Bronchial epithelial cell (primary cell): ENCODE data around the gene SMIM24. TPM values are rescaled to one million over a fixed set of nuclear protein-coding genes. Genes with fewer than 3 reads are reported as not detected.
A peak's percentile ranks its signal among the peaks of the same experiment; 100 is the strongest.

Experiments used
- DNase-seq: peaks from one replicate; pipeline ENCODE4 v3.0.0-alpha.2; 2010; ENCODE audit warnings: low read depth
- FAIRE-seq: peaks from 2 replicates; lab custom pipeline; 2011; peaks lifted over from hg19 to GRCh38; lab: Jason Lieb, UNC
- H3K27me3 ChIP-seq: 2 replicates; pipeline ENCODE4 v1.5.1; 2011; ENCODE audit warnings: low read length; ENCODE audit not compliant: control insufficient read depth, insufficient read depth
- H3K36me3 ChIP-seq: 2 replicates; pipeline ENCODE4 v1.5.1; 2011; ENCODE audit warnings: low read length; ENCODE audit not compliant: control insufficient read depth, insufficient read depth
- H3K4me3 ChIP-seq: 2 replicates; pipeline ENCODE4 v1.5.1; 2011; ENCODE audit warnings: mild to moderate bottlenecking, low read depth, low read length, control low read depth
- total RNA-seq: library from RNA; depleted of rRNA; stranded (reverse); fragments of >200 nt; gene quantifications from 2 replicates; pipeline ENCODE4 v1.2.1, GENCODE V29; 2014
- TF ChIP-seq, protein P1 (sequence below): IDR thresholded peaks from 2 replicates; pipeline ENCODE4 v1.5.1; 2011; ENCODE audit warnings: mild to moderate bottlenecking, moderate library complexity, low read length, control low read depth, inconsistent platforms; ENCODE audit not compliant: insufficient read depth, severe bottlenecking

SMIM24 gene
- total RNA-seq, 1 donor from 2014 or later, result not detected

GRCh38 chr19:3526507-3527237 lies 46.3 kb upstream of the SMIM24 start:
- no peak overlapping the region for H3K4me3 ChIP-seq
- TF ChIP-seq, protein P1, sequence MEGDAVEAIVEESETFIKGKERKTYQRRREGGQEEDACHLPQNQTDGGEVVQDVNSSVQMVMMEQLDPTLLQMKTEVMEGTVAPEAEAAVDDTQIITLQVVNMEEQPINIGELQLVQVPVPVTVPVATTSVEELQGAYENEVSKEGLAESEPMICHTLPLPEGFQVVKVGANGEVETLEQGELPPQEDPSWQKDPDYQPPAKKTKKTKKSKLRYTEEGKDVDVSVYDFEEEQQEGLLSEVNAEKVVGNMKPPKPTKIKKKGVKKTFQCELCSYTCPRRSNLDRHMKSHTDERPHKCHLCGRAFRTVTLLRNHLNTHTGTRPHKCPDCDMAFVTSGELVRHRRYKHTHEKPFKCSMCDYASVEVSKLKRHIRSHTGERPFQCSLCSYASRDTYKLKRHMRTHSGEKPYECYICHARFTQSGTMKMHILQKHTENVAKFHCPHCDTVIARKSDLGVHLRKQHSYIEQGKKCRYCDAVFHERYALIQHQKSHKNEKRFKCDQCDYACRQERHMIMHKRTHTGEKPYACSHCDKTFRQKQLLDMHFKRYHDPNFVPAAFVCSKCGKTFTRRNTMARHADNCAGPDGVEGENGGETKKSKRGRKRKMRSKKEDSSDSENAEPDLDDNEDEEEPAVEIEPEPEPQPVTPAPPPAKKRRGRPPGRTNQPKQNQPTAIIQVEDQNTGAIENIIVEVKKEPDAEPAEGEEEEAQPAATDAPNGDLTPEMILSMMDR, result peak; percentile 18
- DNase-seq, result no peak
- H3K27me3 ChIP-seq, result no peaks in the 10 kb centered on the region
- H3K36me3 ChIP-seq, result peaks cover 48% of the 10 kb centered on the region
- no peak for FAIRE-seq

- TF ChIP-seq, protein P1, result no peak
- Histone ChIP-seq H3K27me3 (no peaks in the 10 kb centered on the region), H3K36me3 (peaks cover 43% of the 10 kb centered on the region), H3K4me3 (no peak overlapping the region)
- FAIRE-seq (no peak), DNase-seq (no peak)
Observed at GRCh38 chr19:3524904-3525451, 44.7 kb upstream of the SMIM24 start.

DNA sequence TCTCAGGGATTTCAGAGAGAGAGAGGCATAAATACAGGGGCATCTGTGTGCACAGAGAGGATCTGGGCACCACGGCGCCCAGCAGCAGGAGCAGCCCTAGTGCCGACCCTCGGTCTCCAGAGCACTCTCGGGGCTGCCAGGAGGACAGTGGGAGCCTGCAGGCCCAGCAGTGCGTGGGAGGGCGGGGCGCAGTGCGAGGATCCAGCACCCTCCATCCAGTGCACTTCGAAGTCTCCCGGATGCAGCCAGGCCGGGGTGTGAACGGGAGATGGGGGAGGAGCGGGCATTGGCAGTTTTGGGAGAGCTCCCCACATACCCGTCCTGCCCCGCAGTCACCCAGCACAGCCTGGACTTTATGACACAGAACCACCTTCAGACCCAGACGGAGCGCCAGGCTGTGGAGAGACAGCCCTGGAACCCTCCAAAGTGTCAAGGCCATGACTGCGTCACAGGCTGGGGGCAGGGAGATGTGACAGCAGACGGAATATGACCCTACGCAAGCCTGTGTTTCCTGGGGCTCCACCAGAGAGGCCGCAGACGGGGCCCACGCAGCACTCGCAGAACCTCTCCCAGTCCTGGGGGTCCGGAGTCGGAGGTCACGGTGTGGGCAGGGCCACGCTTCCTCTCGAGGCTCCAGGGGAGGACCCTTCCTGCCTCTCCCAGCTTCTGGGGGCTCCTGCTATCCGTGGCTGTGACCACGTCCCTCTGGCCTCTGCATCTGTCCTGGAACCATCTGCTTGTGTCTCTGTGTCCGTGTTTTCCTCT lies 43.9 kb upstream of the SMIM24 start:
- TF ChIP-seq, protein P1, result no peak
- no peaks in the 10 kb centered on the region for H3K27me3 ChIP-seq
- H3K36me3 ChIP-seq, result peaks cover 46% of the 10 kb centered on the region
- DNase-seq, result no peak
- no peak overlapping the region for H3K4me3 ChIP-seq
- FAIRE-seq, result no peak

GRCh38 chr19:3523361-3524077 lies 43.2 kb upstream of the SMIM24 start:
- FAIRE-seq, result no peak
- TF ChIP-seq, protein P1, result no peak
- H3K36me3 ChIP-seq, result peaks cover 50% of the 10 kb centered on the region

GRCh38 chr19:3522421-3523360 lies 42.4 kb upstream of the SMIM24 start:
- Histone ChIP-seq H3K27me3 (no peaks in the 10 kb centered on the region), H3K4me3 (no peak overlapping the region), H3K36me3 (peaks cover 44% of the 10 kb centered on the region)
- no peak for DNase-seq
- FAIRE-seq, result no peak
- TF ChIP-seq, protein P1, result no peak

More at GRCh38 chr19:3523361-3524077, 43.2 kb upstream of the SMIM24 start:
- no peak overlapping the region for H3K4me3 ChIP-seq
- DNase-seq, result no peak
- no peaks in the 10 kb centered on the region for H3K27me3 ChIP-seq
